ENCODE data around the gene CNTNAP2. TPM values are rescaled to one million over a fixed set of nuclear protein-coding genes. Genes with fewer than 3 reads are reported as not detected.

CNTNAP2 gene
- total and polyA plus RNA-seq, 2 of the 4 experiments (the other 2 are of a cell fraction), result not detected

DNA sequence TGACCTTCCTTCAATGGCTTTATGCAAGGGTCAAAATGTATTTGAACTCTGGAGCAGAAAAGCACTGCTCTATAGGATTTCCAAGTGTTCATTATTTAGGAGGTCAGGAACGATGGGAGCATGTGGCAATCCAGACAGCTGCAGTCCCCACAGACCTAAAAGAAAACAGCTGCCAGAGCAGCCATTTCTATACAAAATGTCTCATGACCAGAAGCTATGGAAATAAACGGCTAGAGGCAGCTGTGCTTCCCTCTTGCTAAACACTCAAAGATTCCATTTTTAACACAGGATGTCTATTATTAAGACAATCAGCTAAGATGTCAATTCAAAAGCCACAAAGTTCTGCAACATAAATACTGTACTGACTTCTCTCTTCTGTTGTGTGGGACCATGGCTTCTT is 1594.8 kb downstream of the CNTNAP2 start:
- Histone ChIP-seq H2BK15ac (ENCODE audit: low read depth, low read length) (no peak overlapping the region), H3K27ac (ENCODE audit: insufficient read depth, low read length) (no peak overlapping the region), H4K20me1 (ENCODE audit: insufficient read depth, low read length) (no peaks in the 10 kb centered on the region), H3K27me3 (ENCODE audit: control insufficient read depth, insufficient read depth, low read length) (no peaks in the 10 kb centered on the region), H2AFZ (replicated peaks; ENCODE audit: low read length, poor library complexity) (no peak overlapping the region), H2BK20ac (ENCODE audit: low read depth, low read length) (no peak overlapping the region), H4K91ac (ENCODE audit: insufficient read depth, low read depth, low read length) (no peak overlapping the region), H3K23ac (ENCODE audit: low read depth, low read length) (no peak overlapping the region), H4K8ac (ENCODE audit: low read depth in 2 of 2, low read length in 2 of 2) (no peak overlapping the region), H2AK9ac (replicated peaks; ENCODE audit: low read depth, low read length, poor library complexity) (no peak overlapping the region), H2BK5ac (ENCODE audit: low read depth, low read length, poor library complexity, severe bottlenecking) (no peak overlapping the region), H3K79me1 (ENCODE audit: low read depth in 1 of 2, low read length in 2 of 2) (no peaks in the 10 kb centered on the region), H3K9ac (ENCODE audit: low read depth, low read length) (no peak overlapping the region), H2AK5ac (ENCODE audit: low read depth, low read length) (no peak overlapping the region), H3K4me2 (ENCODE audit: low read depth, low read length) (no peak overlapping the region), H4K5ac (ENCODE audit: low read depth, low read length) (no peak overlapping the region), H3K4ac (ENCODE audit: low read depth, low read length) (no peak overlapping the region), H3K14ac (replicated peaks; ENCODE audit: low read depth, low read length) (no peak overlapping the region), H3K9me1 (ENCODE audit: insufficient read depth, low read length) (no peaks in the 10 kb centered on the region), H2BK120ac (ENCODE audit: low read depth, low read length) (no peak overlapping the region), H3K36me3 (ENCODE audit: control insufficient read depth, insufficient read depth, low read length) (no peaks in the 10 kb centered on the region), H3K18ac (ENCODE audit: low read depth, low read length) (no peak overlapping the region), H3K56ac (ENCODE audit: extremely low read depth, insufficient read depth, low read length) (no peak overlapping the region), H3K9me3 (ENCODE audit: control insufficient read depth, insufficient read depth, low read length) (peaks cover 10% of the 10 kb centered on the region), H3K4me3 (ENCODE audit: insufficient read depth, low read depth, low read length) (no peak overlapping the region), H3K4me1 (ENCODE audit: control insufficient read depth, insufficient read depth, low read length) (no peaks in the 10 kb centered on the region)
- no peak for ATAC-seq (ENCODE audit: low read depth)
- POLR2A ChIA-PET (ENCODE audit: unreplicated experiment), result no interaction called here
- BruUV-seq (replicated peaks), result no TSS peak
- DNase-seq, result no peak
- in situ Hi-C loops (cut with MboI; ENCODE audit: low sequenced_read_pairs), result no loop called here
- intact Hi-C loops (cut with micrococcal nuclease), result no loop called here
- TF ChIP-seq MXI1 (IDR thresholded peaks at IDR 0.05; ENCODE audit: borderline replicate concordance, low read depth, low read length) (no peak), FOS (IDR thresholded peaks at IDR 0.05; ENCODE audit: low read depth, low read length) (no peak), BHLHE40 (IDR thresholded peaks at IDR 0.05; ENCODE audit: low read depth, low read length) (no peak), CHD1 (IDR thresholded peaks at IDR 0.05; ENCODE audit: low read depth, low read length) (no peak), CEBPB (IDR thresholded peaks at IDR 0.05; ENCODE audit: low read depth, low read length) (no peak), POLR2A (IDR thresholded peaks at IDR 0.05; ENCODE audit: low read depth, low read length) (no peak), SMC3 (IDR thresholded peaks at IDR 0.05; ENCODE audit: low read depth, low read length) (no peak), ELK1 (IDR thresholded peaks at IDR 0.05; ENCODE audit: borderline replicate concordance, low read depth, low read length) (no peak), MAFK (IDR thresholded peaks at IDR 0.05; ENCODE audit: low read depth, low read length) (no peak), RCOR1 (IDR thresholded peaks at IDR 0.05; ENCODE audit: insufficient replicate concordance, low read length) (no peak), MAZ (IDR thresholded peaks at IDR 0.05; ENCODE audit: borderline replicate concordance, low read depth, low read length) (no peak), RAD21 (IDR thresholded peaks at IDR 0.05; ENCODE audit: low read length) (no peak), NFE2L2 (IDR thresholded peaks at IDR 0.05; ENCODE audit: low read depth, low read length) (no peak), RFX5 (IDR thresholded peaks at IDR 0.05; ENCODE audit: low read depth, low read length) (no peak)
- TF ChIP-seq, protein P1, sequence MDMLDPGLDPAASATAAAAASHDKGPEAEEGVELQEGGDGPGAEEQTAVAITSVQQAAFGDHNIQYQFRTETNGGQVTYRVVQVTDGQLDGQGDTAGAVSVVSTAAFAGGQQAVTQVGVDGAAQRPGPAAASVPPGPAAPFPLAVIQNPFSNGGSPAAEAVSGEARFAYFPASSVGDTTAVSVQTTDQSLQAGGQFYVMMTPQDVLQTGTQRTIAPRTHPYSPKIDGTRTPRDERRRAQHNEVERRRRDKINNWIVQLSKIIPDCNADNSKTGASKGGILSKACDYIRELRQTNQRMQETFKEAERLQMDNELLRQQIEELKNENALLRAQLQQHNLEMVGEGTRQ (IDR thresholded peaks at IDR 0.05; ENCODE audit: low read depth, low read length), result no peak
- TF ChIP-seq, protein P2, sequence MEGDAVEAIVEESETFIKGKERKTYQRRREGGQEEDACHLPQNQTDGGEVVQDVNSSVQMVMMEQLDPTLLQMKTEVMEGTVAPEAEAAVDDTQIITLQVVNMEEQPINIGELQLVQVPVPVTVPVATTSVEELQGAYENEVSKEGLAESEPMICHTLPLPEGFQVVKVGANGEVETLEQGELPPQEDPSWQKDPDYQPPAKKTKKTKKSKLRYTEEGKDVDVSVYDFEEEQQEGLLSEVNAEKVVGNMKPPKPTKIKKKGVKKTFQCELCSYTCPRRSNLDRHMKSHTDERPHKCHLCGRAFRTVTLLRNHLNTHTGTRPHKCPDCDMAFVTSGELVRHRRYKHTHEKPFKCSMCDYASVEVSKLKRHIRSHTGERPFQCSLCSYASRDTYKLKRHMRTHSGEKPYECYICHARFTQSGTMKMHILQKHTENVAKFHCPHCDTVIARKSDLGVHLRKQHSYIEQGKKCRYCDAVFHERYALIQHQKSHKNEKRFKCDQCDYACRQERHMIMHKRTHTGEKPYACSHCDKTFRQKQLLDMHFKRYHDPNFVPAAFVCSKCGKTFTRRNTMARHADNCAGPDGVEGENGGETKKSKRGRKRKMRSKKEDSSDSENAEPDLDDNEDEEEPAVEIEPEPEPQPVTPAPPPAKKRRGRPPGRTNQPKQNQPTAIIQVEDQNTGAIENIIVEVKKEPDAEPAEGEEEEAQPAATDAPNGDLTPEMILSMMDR (conservative IDR thresholded peaks at IDR 0.05; ENCODE audit: low read depth, low read length), result no peak
- CTCF ChIA-PET, result no interaction called here
- dilution Hi-C loops (cut with HindIII; ENCODE audit: low sequenced_read_pairs, unreplicated experiment), result no loop called here
- WGBS, 2 experiments (ENCODE audit: extremely low coverage in 2 of 2, insufficient read length in 1 of 2), result no CpG with 5 or more reads among the region's 2 CpGs
